HG03103 (cell line): ENCODE data around the gene TNMD.

ENCODE experiments used
- ATAC-seq: cut with Tn5 transposase; IDR thresholded peaks from one replicate; pipeline ENCODE4 v1.9.1; 2021; ENCODE audit warnings: low read depth; ENCODE audit not compliant: unreplicated experiment

Gene TNMD

DNA sequence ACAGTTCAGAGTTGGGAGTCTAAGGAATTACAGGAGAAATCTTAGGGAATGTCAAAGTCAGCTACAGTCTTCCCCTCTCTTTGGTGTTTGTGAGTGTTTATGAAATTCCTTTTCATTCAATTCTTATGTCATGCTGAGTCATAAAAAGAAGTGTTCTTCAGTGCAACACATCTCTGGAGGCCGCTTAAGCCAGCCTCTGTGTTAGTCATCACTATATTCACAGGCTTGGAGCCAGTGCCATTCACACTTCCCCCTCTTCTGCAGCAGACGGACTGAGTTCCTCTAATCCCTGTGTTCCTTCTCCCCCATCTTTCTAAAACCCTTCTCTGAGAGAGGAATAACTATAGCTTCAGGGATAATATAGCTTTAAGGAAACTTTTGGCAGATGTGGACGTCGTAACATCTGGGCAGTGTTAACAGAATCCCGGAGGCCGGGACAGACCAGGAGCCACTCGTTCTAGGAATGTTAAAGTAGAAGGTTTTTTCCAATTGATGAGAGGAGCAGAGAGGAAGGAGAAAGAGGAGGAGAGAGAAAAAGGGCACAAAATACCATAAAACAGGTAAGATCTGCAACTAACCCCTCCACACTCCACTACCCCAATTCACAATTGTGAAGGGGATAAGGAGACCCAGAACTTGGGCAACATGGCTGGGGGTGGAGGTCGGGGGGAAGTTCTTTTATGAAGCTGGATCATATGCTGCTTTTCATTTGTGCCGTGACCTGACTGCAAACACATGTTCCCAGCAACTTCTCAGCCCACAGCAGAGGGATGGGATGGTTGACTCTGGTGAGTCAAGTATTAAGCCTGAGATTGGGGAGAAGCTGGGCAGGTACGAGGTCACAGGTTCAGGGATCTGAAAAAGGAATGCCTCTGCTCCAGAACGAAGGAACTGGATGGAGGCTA, 59.5 kb downstream of the TNMD start, which contains the start of gene SRPX2:
SRPX2 (plus strand) TSS at position 244 of the 905 bp plus-strand sequence. CDS start 2,124 bp downstream, outside the sequence.
- no peak for ATAC-seq

DNA sequence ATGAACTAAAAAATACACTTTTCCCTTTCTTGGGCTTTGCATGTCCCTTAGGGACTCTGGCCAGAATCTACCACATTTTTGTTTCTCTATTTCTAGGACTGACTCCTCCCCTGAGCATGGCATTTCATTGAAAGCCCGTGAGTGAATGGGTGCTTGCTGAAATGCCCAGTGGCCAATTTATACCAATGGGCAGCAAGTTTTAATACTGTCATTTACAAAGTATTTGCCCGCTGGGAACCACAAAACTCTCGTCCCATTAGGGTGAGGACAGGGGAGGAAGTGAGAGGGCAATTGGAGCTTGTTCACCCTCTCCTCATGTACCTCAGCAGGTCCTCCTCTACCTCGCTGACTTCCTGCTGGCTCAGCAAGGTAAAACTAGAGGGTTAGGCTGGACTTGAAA, 60.4 kb downstream of the TNMD start:
- ATAC-seq: no peak

DNA sequence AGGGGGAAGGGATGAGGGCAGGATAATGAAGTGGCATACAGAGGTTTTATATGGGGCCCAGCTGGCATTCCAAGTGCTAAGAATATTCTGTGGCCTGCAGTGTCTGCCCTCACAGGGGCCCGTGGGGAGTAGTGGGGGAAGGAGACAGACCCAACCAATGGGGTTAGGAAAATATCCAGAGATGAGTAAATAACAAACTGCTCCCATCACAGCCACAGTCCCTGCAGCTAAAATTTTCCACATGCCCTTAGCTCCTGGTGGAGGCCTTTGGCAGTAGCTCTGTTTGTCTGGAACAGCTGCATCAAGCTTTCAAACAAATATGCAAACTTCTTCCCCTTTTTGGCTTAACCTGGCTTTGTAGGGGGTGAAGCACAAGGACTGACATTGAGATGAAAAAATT, 62.4 kb downstream of the TNMD start:
- ATAC-seq: no peak

DNA sequence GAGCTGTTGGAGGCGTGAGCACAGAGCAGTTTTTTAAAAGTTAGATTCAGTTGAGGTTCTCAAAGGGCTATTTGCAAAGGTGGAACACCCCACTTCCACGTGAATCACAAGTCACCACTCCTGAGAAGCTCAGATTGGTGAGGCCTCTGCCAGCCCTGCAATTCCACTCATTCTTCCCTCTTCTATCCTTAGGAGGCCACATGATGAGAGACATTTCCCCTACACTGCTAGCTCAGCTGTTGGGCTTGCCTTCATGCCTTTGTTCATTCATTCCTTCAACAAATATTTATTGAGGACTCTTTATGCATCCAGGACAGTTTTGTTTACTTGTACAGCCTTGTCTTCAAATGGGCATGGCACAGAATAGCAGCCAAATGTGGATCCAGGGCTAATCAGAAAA, 63.0 kb downstream of the TNMD start:
- no peak for ATAC-seq

DNA sequence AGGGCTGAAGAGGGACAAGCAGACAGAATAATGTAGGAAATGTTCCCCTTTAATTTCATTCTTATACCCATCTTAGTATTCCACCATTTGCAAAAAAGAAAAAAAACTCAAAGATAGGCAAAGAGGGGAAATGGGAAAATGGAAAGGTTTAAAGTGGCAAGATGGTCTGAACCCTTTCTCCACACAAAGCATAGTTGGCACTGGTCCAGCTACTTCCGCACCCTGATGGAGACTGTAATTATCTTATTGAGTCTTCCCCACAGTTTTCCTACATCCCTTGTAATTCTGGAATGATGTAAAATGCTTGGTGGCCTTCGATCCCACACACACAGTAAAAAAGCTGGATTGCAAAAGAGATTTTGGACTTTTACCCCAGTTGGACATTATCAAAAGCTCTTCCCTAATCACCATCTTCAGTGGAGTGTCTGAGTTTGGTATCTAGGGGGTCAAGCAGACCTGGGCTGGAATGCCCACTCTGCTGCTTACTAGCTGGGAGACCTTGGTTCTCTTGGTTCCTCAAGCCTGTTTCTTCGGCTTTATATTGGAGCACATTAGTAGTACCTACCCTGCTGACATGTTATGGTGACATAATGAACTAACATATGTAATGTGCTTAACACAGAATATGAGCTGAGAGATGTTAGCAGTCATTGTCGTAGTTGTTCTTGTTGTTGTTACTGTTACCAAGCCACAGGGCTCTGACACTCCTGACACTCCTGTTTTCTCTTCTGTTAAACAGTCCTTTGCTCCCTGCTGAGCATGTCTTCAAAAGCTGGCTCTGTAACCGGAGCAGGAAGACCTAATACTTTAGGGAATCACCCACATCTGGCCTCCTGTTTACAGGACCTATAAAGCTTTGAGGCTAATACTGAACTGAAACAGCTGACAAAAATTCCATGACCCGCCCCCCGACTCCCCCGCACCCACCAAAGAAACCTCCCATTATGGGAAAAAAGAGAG, 64.0 kb downstream of the TNMD start:
- ATAC-seq: no peak
